Loucy (cell line): Measurements from ENCODE around the gene TAS1R3.
"Not testable (repeated sequence)": the region's sequence is repeated elsewhere in the genome, so short reads cannot be mapped to it uniquely, and the experiment has no call there.

Experiments
- H2AFZ ChIP-seq: fragments of 200-600 bp; sonication (generic); 2 replicates; pipeline ENCODE4 v1.6.0; 2016; ENCODE audit warnings: antibody characterized with exemption, mild to moderate bottlenecking, low read length, moderate library complexity
- H3F3A ChIP-seq: fragments of 200-600 bp; 2 replicates; pipeline ENCODE4 v1.6.0; 2016; ENCODE audit warnings: antibody characterized with exemption, low read depth, mild to moderate bottlenecking
- H3K27me3 ChIP-seq: fragments of 200-600 bp; sonication (generic); 2 replicates; pipeline ENCODE4 v1.6.1; 2014; ENCODE audit warnings: low read length, mild to moderate bottlenecking; ENCODE audit not compliant: insufficient read depth, poor library complexity, severe bottlenecking
- H3K36me3 ChIP-seq: fragments of 200-600 bp; sonication (generic); 2 replicates; pipeline ENCODE4 v1.6.1; 2016; ENCODE audit warnings: low read length; ENCODE audit not compliant: insufficient read depth
- H3K4me1 ChIP-seq: fragments of 200-600 bp; sonication (generic); 2 replicates; pipeline ENCODE4 v1.5.1; 2014; ENCODE audit warnings: low read length, mild to moderate bottlenecking; ENCODE audit not compliant: insufficient read depth, poor library complexity, severe bottlenecking
- H3K4me2 ChIP-seq: fragments of 200-600 bp; sonication (generic); 2 replicates; pipeline ENCODE4 v1.6.0; 2014; ENCODE audit warnings: antibody characterized with exemption, low read length, low read depth, mild to moderate bottlenecking; ENCODE audit not compliant: poor library complexity, severe bottlenecking
- H3K4me3 ChIP-seq: fragments of 200-600 bp; sonication (generic); 2 replicates; pipeline ENCODE4 v1.5.1; 2014; ENCODE audit warnings: low read length, mild to moderate bottlenecking, mixed read lengths; ENCODE audit not compliant: poor library complexity, severe bottlenecking
- H3K79me2 ChIP-seq: fragments of 200-600 bp; sonication (generic); 2 replicates; pipeline ENCODE4 v1.6.1; 2014; ENCODE audit warnings: low read length; ENCODE audit not compliant: insufficient read depth
- H3K9ac ChIP-seq: fragments of 200-600 bp; sonication (generic); 2 replicates; pipeline ENCODE4 v1.6.0; 2014; ENCODE audit warnings: mild to moderate bottlenecking, low read depth, low read length, moderate library complexity; ENCODE audit not compliant: poor library complexity, severe bottlenecking
- H3K9me2 ChIP-seq: fragments of 200-600 bp; sonication (generic); replicated peaks from 2 replicates; pipeline ENCODE4 v1.6.1; 2016; ENCODE audit warnings: low read depth, low read length, mixed read lengths
- H3K9me3 ChIP-seq: fragments of 200-600 bp; sonication (generic); 2 replicates; pipeline ENCODE4 v1.6.1; 2014; ENCODE audit warnings: mild to moderate bottlenecking, antibody characterized with exemption, low read length, low read depth; ENCODE audit not compliant: insufficient read depth
- H4K20me1 ChIP-seq: fragments of 200-600 bp; sonication (generic); 2 replicates; pipeline ENCODE4 v1.6.0; 2014; ENCODE audit warnings: antibody characterized with exemption, low read length, mild to moderate bottlenecking; ENCODE audit not compliant: insufficient read depth, poor library complexity, severe bottlenecking
- CTCF ChIP-seq: fragments of 200-600 bp; sonication (generic); conservative IDR thresholded peaks from 2 replicates; pipeline ENCODE4 v1.5.1; 2014; ENCODE audit warnings: mild to moderate bottlenecking, antibody characterized with exemption, low read length
- EZH2phosphoT487 ChIP-seq: fragments of 200-600 bp; IDR thresholded peaks from 2 replicates; pipeline ENCODE4 v1.6.1; 2018; ENCODE audit warnings: antibody characterized with exemption, mild to moderate bottlenecking, moderate library complexity, borderline replicate concordance

The TAS1R3 gene

GRCh38 chr1:1314678-1315335 is 16.3 kb upstream of the TAS1R3 start:
- Histone ChIP-seq H3K4me2 (no peak overlapping the region), H3K9me3 (no peaks in the 10 kb centered on the region), H3K36me3 (peaks cover 40% of the 10 kb centered on the region; the same call in 1 of the 2 replicates), H3K9ac (no peak overlapping the region), H3K9me2 (no peaks in the 10 kb centered on the region), H3K79me2 (peaks cover 29% of the 10 kb centered on the region; the same call in 1 of the 2 replicates), H3K4me1 (peaks cover 5% of the 10 kb centered on the region), H4K20me1 (peaks cover 18% of the 10 kb centered on the region), H3K27me3 (no peaks in the 10 kb centered on the region), H3K4me3 (no peak overlapping the region), H3F3A (no peaks in the 10 kb centered on the region), H2AFZ (no peak overlapping the region)
- no peak for TF ChIP-seq CTCF
- TF ChIP-seq EZH2phosphoT487, result no peak

GRCh38 chr1:1315435-1315954 is 15.6 kb upstream of the TAS1R3 start:
- Histone ChIP-seq H3K4me2 (no peak overlapping the region), H3K79me2 (peaks cover 30% of the 10 kb centered on the region; the same call in 1 of the 2 replicates), H4K20me1 (peaks cover 22% of the 10 kb centered on the region), H3K27me3 (no peaks in the 10 kb centered on the region), H3K9me2 (no peaks in the 10 kb centered on the region), H3K9me3 (no peaks in the 10 kb centered on the region), H3F3A (no peaks in the 10 kb centered on the region), H3K4me1 (peaks cover 7% of the 10 kb centered on the region), H3K36me3 (peaks cover 40% of the 10 kb centered on the region; the same call in 1 of the 2 replicates), H2AFZ (no peak overlapping the region), H3K9ac (no peak overlapping the region), H3K4me3 (no peak overlapping the region)
- TF ChIP-seq EZH2phosphoT487 (no peak), CTCF (no peak)

GRCh38 chr1:1316199-1316598 is 14.9 kb upstream of the TAS1R3 start:
- Histone ChIP-seq H3K79me2 (peaks cover 37% of the 10 kb centered on the region; the same call in 1 of the 2 replicates), H3K36me3 (peaks cover 37% of the 10 kb centered on the region; the same call in 1 of the 2 replicates), H4K20me1 (peaks cover 29% of the 10 kb centered on the region)
- not testable (repeated sequence) for H3K27me3 ChIP-seq, H3K4me1 ChIP-seq, H3K9me2 ChIP-seq, H3K9ac ChIP-seq, H2AFZ ChIP-seq, H3F3A ChIP-seq, H3K4me2 ChIP-seq, H3K4me3 ChIP-seq, H3K9me3 ChIP-seq
